Jurkat, Clone E6-1 (cell line): ENCODE measurements around the gene MECP2.
"Not testable (repeated sequence)": the region's sequence is repeated elsewhere in the genome, so short reads cannot be mapped to it uniquely, and the experiment has no call there.

Experiments used
- DNase-seq: peaks from one replicate; pipeline ENCODE4 v3.0.0-alpha.2; 2011; ENCODE audit warnings: low read depth, low spot score
- H3K4me3 ChIP-seq: 2 replicates; pipeline ENCODE4 v1.5.1; 2011; ENCODE audit warnings: mild to moderate bottlenecking, low read length, control low read depth, moderate library complexity

MECP2 gene

DNA sequence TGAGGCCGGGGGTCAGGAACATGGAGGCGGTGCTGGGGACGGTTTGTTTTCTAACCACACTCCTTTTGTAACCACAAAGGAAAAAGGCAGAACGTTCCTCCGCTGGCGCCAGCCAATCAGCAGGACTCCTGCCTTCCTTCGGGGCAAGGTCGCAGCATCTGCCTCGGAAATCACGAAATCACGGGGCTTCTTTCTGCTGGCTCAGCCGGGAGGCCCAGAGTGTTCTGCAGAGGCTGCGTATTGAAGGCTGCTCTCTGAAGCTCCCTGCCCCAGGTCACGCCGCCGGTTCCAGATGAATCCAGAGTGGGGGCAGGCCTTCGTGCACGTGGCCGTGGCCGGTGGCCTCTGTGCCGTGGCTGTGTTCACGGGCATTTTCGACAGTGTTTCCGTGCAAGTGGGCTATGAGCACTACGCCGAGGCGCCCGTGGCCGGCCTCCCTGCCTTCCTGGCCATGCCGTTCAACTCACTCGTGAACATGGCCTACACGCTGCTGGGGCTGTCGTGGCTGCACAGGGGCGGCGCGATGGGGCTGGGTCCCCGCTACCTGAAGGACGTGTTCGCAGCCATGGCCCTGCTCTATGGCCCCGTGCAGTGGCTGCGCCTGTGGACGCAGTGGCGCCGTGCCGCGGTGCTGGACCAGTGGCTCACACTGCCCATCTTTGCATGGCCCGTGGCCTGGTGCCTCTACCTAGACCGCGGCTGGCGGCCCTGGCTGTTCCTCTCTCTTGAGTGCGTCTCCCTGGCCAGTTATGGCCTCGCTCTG lies 115.6 kb downstream of the MECP2 start:
- peak; percentile 92 for DNase-seq
- H3K4me3 ChIP-seq, result peak overlapping the region; percentile 25

DNA sequence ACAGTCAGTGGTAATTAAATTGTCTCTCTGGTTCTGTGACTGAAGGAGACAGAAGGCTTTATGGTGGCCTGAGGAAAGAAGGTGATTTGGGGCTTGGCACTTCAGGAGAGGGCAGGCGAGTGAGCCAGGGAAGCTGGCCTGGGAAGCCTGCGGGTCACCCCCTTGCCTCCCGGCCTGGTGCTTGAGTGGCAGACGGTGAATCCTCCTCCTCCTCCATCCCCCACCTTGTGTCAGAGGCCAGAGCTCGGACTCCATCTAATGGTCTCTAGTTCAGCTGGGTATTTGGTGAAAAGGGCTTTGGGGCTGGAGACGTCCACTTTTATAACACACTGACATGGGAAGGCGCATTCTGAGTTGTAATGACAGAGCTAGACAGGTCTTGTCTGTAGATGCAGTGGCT lies 116.3 kb downstream of the MECP2 start:
- peak overlapping the region; percentile 25 for H3K4me3 ChIP-seq
- DNase-seq, result no peak

DNA sequence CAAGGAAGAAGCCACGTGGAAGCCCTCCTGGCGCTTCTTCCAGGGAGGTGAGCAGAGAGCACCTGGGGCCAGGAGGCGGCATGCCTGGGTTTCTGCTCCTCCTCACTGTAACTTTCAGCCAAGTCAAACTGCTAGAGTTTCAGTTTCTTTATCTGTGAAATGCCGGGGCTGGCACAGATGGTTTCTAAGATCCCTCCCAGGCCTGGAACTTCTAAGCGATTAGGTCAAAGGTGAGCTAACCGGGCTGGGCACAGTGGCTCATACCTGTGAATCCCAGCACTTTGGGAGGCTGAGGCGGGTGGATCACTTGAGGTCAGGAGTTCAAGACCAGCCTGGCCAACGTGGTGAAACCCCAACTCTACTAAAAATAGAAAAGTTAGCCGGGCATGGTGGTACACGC lies 117.1 kb downstream of the MECP2 start:
- DNase-seq, H3K4me3 ChIP-seq: not testable (repeated sequence)

DNA sequence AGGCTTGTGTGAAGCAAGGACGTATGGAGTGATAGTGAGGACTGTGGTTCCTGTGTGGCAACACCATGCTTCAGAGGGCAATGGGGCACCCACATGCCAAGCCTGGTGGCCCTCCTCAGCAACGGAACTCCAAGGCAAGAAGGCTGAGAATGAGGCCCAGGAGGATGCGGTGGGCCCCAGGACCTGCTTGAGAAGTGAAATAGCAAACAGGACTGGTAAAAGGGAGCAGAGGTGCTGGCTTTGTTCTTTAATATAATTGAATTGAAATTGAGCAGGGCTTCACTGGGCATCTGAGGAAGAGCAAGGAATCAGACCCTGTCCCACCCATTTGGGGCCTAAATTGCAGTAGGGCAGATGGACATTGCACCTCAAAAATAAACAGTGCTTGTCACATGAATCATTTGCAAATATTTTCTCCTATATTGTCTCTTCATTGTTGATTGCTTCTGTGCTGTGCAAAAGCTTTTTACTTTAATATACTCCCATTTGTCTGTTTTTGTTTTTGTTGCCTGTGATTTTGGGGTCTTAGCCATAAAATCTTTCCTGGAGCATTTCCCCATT lies 122.7 kb downstream of the MECP2 start:
- no peak for DNase-seq
- no peak overlapping the region for H3K4me3 ChIP-seq

DNA sequence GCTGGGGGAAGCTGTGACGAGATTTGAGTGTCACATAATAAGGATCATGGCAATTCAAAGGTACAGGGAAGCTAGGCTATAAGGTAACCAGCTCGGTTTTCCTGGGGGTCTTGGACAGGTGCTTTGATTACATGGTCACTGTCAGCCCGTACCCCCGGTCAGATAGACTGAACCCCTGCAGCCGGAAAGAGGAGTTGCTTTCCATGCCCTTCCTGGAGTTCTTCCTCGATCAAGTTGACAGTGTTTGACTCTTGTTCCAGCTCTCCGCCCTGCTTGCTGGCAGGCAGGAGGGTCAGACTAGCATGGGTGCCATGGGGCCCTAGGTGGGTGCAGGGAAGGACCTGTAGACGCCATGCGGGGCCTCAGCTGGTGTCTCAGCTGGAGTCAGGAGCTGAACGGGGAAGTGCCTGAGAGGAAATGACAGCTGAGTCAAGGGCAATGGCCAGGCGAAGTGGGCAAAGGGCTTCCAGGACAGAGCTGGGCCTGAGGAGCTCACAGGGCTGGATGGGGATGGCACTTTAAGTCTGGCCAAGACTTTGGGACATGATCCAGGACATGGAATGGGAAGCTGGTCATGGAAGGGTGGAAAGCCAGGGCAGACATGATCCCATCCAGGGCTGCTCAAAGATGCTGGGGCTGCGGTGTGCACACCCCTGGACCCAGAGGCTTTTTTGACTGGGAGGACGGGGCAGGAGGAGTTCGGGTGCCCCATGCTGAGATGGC lies 123.4 kb downstream of the MECP2 start:
- peak overlapping the region; percentile 68 for H3K4me3 ChIP-seq
- DNase-seq, result no peak

DNA sequence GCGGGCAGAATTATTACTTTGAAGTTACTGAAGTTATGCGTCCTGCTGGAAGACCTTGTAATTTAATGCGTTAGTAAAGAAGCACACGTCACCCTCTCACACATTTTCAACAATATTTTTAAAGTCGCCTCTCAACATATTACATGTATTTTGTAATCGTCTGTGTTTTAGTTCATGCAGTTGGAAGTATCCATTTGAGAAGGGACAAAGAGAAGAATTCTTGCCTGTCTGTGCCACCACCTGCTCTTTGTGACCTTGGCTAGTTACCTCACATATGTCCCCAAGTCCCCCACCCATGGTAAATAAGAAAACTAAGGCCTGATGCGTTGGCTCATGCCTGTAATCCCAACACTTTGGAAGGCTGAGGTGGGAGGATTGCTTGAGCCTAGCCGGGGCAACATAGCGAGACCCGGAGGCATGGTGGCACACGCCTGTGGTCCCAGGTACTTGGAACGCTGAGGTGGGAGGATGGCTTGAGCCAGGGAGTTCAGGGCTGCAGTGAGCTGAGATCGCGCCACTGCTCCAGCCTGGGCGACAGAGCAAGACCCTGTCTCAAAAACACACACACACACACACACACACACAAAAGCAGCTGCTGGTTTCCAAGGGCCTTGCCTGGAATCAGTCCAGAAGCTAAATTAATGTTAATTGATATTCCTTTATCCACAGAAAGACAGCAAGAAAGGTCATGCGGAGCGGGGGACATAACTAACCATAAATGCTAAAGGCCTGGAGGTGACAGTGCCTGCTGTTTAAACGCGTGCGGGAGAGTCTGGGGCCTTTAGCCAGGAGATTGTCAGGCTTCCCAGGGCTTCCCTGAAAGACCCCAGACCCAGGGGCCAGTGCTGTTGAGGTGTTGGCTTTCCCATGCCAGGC lies 124.2 kb downstream of the MECP2 start:
- H3K4me3 ChIP-seq, result peak overlapping the region; percentile 68
- no peak for DNase-seq

DNA sequence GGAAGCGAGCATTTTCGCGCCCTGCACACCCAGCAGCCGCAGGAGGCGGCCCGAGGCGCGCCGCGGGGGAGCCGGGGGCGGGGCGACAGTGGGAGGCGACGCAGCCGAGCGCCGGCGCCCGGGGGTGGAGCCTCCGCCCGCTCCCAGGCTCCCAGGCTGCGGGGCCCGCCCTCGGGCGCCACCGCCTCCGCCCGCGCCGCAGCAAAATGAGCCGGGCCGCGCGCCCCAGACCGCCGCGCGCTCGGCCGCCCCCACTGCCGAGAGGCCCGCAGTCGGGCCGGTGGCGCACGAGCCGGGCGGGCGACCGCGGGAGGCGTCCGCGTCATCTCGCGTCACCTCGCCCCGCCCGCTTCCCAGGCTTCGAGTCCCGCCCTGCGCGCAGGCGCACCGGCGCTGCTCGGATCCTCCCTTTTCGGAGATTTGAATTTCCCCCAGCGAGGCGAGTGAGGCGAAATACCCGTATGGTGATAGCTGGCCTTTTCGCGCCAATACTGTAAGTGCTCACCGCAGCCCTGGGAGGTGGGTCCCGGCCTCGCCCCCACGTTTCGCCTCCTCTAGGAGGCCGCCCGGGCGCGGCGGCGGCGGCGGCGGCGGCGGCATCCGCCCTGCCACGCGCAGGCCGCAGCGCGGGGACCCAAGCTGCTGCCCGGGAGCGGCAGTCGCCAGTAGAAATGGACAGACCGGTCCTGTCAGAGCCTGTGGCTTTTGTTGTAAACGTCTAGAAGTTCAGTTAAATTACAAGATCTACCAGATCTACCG lies 125.0 kb downstream of the MECP2 start, which contains the start of gene TMEM187:
TSS of gene TMEM187 (plus strand) at position 387 of the 759 bp plus-strand sequence. CDS start 9,309 bp downstream, outside the sequence.
- peak; percentile 93 for DNase-seq
- peak within 1 kb of the TSS; percentile 81 for H3K4me3 ChIP-seq
